Measurements from ENCODE around the gene FBN3.

Gene FBN3

GRCh38 chr19:8087876-8088275 is 61.5 kb downstream of the FBN3 start:
- no peak for DNase-seq

DNA sequence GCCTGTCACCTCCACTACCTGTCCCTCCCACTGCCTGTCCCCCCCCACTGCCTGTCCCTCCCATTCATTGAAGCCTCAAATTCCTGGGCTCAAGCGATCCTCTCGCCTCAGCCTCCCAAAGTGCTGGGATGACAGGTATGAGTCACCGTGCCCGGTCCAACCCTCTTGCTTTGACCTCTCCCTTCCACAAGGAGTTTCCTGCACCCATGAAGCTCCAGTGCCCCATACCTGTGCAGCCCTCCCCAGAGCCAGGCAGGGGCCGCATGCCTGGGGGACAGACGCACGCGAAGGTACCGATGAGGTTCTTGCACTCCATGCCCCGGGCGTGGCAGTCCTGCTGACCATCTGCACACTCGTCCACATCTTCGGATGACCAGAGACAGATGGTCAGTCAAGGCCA is 62.5 kb downstream of the FBN3 start:
- DNase-seq, result no peak

- DNase-seq, result no peak
These were observed 63.6 kb downstream of the FBN3 start for GRCh38 chr19:8085598-8086408.

GRCh38 chr19:8084152-8084551 is 65.2 kb downstream of the FBN3 start:
- no peak for DNase-seq

DNA sequence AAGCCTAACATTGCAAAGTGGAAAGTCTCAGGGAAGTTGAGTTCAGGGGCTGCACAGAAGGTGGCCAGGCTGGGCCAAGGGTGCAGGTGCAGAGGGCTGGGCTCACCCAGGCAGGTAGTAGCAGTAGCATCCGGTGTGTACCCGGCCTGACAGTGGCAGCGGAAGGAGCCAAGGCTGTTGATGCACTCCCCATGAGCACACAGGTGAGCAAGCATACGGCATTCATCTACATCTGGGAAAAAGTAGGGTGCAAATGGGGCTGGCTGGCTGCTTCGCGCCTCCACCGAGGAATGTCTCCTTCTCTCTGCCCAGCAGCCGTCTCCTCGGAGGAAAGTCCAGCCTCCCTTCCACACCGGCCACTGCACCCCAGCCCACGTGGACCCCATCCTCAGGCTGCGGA is 66.3 kb downstream of the FBN3 start:
- no peak for DNase-seq

DNA sequence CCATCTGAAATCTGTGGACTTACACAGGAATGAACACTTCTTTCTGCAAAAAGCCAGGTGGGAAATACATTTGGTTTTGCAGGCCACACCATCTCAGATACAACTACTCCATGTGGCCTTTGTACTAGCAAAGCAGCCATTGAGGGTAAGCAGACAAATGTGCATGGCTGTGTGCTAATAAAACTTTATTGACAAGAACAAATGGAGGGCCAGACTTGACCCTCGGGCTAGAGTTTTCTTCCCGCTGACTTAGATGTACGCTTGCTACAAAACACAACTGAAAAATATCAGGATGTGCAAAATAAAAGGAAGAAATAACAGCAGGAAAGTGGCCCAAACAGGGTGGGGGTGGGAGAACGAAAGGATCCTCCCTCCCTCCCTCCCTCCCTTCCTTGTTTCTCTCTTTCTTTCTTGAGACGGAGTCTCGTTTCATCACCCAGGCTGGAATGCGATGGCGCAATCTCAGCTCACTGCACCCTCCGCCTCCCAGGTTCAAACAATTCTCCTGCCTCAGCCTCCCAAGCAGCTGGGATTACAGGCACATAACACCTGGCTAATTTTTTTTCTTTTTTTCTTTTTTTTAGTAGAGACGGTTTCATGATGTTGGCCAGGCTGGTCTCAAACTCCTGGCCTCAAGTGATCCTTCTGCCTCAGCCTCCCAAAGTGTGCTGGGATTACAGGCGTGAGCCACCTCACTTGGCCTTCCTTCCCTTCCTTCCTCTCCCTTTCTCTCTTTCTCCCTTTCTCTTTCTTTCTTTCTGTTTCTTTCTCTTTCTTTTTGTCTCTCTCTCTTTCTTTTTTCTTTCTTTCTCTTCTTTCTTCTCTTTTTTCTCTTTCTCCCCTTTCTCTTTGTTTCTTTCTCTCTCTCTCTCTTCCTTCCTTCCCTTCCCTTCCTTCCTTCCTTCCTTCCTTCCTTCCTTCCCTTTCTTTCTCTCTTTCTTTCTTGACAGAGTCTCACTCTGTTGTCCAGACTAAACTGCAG is 67.5 kb downstream of the FBN3 start:
- no peak for DNase-seq

DNA sequence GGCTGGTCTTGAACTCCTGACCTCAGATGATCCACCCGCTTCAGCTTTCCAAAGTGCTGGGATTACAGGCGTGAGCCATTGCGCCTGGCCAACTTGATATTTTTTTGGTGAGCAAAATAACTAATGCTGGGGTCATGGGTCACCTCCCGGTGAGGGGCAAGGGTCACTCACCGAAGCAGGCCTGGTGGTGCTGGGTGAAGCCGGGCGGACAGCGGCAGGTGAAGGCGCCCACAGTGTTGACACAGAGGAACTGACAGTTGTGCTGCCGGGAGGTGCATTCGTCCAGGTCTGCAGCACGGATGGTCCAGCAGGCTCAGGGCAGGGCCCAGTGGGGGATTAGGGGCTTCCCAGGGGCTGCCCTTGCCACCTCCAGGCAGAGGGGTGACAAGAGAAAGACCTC is 68.6 kb downstream of the FBN3 start:
- DNase-seq, result no peak

GRCh38 chr19:8079988-8080387 is 69.4 kb downstream of the FBN3 start:
- DNase-seq, result no peak

DNA sequence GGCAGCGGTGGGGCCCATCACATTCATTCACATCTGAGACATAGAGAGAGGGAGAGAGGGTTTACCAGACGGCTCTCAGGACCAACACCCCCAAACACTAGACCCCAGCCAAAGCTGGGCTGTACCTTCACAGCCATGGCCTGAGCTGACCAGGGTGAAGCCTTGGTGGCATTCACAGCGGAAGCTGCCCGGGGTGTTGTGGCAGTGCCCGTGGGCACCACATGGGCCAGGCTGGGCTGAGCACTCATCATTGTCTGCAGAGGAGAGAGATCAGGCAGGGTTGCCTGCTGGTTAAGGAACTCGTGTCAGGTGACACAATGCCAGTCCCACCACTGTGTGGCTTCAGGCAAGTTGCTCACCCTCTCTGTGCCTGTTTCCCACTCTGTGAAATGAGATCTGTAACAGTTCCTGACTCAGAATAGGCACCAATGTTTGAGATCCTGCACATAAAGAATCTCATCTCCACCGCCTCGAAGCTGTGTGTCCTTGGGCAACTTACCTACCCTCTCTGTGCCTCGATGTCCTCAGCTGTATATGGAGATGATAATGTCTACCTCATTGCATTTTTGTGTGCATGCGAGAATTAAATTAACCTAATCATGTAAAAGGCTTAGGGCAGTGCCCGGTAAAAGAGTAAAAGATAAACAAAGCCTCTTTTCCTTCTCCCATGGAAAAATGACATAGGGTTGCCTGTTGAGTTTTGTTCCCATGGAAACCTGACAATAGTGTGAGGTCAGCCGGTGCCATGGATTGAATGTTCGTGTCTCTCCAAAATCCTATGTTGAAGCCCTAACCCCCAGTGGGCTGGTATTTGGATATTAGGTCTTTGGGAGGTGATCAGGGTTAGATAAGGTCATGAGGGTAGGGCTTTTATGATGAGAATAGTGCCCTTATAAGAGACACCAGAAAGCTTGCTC is 74.0 kb downstream of the FBN3 start:
- no peak for DNase-seq

- no peak for DNase-seq
These were observed 74.9 kb downstream of the FBN3 start for GRCh38 chr19:8074501-8074900.

- no peak for DNase-seq
These were observed 77.5 kb downstream of the FBN3 start for GRCh38 chr19:8071912-8072311.

DNA sequence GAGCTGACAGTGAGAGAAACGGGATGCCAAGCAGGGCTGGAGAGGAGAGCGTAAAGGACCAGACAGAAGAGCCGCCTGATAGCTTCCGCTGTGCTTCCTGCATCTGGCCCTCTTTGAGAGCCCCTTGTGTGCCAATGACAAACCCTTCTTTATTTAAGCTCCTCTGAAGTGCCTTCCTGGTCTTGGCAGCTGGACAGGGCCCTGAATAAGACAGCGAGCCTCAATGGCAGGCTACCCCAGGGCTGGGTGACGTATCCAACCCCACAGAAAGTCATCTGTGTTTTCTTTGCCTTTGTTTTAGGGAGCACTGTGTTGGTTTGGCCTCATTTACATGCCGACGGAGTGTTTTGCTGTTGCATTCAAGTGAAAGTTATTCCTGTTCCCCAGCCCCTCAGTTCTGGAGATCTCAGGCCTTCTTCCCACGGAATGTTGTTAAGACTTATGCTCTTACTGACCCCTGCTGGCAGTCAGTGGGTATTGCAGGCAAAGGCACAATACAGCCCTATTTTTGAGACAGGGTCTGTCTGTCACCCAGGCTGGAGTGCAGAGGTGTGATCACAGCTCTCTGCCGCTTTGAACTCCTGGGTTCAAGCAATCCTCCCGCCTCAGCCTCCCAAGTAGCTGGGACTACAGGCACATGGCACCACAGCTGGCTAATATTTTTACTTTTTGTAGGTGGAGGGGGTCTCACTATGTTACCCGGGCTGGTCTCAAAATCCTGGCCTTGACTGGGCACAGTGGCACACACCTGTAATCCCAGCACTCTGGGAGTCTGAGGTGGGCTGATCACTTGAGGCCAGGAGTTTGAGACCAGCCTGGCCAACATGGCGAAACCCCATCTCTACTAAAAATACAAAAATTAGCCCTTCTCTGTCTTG is 80.1 kb downstream of the FBN3 start:
- DNase-seq, result no peak

DNA sequence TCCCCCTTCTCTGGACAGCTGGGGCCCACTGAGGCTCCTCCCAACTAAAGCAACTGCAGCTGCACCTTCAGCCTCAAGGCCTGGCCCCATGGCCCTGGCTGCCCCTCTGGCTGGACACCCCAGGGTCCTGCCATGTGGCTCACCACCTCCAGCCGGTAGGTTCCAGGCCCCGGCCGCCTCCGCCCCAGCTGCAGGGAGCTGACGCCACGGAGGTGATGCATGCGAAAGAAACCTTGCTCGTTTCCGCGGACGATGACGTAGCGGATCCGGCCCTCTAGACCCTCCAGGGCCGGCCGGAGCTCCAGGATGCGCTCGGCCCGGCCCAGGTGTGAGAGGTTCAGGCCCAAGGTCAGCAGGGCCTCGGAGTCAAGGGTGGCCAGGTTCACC is 83.5 kb downstream of the FBN3 start:
- DNase-seq, result no peak

DNA sequence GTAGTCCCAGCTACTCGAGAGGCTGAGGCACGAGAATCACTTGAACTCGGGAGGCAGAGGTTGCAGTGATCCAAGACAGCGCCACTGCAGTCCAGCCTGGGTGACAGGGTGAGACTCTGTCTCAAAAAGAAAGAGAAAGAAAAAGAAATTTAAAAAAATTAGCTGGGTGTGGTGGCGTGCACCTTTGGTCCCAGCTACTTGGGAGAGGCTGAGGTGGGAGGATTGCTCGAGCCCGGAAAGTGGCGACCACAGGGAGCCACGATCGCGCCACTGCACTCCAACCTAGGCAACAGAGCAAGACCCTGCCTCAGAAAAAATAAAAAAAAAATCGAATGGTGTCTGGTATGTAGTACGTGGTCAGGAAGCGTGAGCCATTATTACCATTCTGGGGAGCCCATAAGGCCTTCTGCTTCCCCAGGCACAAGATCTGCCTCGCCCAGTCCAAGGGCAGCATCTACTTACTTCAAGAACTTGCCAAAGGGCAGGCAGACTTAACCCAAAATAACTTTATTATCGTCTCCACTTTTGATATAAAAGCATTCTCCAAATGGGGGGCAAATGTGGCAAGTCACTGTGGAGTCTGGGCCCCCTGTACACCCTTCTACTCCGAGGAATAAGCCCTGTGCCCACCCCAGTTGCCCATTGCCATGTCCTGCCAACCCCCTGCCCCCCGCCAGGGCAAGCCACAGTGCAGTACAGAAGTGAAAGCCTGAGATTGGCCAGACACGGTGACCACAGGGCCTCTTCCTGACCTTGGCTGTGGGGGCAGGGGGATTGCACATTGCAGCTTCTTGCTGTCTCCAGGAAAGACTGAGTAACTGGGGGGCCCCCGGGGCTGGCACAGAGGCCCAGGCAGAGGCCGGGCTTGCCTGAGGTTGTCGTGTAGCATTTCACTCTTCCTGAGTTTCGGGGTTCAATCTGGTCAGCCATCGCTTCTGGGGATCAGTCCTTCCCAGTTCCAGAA is 84.2 kb downstream of the FBN3 start:
- DNase-seq, result no peak

DNA sequence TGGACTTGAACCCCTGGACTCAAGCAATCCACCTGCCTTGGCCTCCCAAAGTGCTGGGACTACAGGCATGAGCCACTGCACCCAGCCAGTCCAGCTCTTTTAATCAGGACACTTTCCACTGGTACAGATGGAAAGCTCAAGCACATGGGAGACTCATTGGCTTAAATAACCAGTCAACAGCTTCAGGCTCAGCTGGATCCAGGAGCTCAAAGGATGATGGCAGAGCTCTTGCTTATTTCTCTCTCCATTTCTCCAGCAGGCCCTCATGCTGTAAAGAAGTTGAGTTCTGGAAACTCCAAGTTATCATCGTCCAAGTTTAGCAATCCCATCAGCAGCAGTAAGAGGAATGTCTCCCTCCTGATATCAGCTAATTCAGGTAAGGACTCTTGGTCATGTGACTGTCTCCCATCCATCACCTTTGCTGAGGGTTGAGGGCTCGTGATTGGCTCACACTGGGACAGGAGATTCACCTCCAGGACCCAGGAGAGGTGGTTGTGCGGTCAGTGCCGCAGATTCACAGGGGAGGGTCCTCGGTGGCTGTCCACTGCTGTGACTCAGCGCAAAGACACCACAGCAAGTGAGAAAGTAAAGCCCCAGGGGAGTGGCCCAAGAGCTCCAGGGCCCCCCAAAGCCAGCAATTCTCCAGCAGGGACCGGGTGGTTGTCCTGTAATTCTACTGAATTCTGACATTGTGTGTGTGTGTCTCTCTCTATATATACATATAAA is 91.7 kb downstream of the FBN3 start:
- no peak for DNase-seq

- no peak for DNase-seq
These were observed 92.9 kb downstream of the FBN3 start for GRCh38 chr19:8056533-8056932.

- no peak for DNase-seq
These were observed 95.2 kb downstream of the FBN3 start for GRCh38 chr19:8054169-8054568.

- no peak for DNase-seq
These were observed 96.9 kb downstream of the FBN3 start, which contains the start of gene CCL25 for GRCh38 chr19:8052464-8052859. Gene CCL25, plus strand, starts transcription at chr19:8052760. Its CDS starts 290 bp downstream, at chr19:8053050.

- no peak for DNase-seq
These were observed 98.9 kb downstream of the FBN3 start for GRCh38 chr19:8050274-8051096.
